DOHH2 (cell line): ENCODE measurements around the gene CNGA3.

Source experiments
- H3F3A ChIP-seq: fragments of 200-600 bp; sonication (generic), shearing (Covaris generic); 2 replicates; pipeline ENCODE4 v1.6.0; 2016; ENCODE audit warnings: antibody characterized with exemption, mild to moderate bottlenecking; ENCODE audit not compliant: control insufficient read depth, insufficient read depth
- H3K27ac ChIP-seq: fragments of 200-600 bp; sonication (generic); 2 replicates; pipeline ENCODE4 v1.5.1; 2014; ENCODE audit warnings: low read depth, mild to moderate bottlenecking, low read length, moderate library complexity
- H3K27me3 ChIP-seq: fragments of 200-600 bp; sonication (generic); 2 replicates; pipeline ENCODE4 v1.6.1; 2014; ENCODE audit warnings: mild to moderate bottlenecking, low read length, mixed read lengths; ENCODE audit not compliant: control insufficient read depth
- H3K36me3 ChIP-seq: fragments of 200-600 bp; sonication (generic); 2 replicates; pipeline ENCODE4 v1.6.1; 2014; ENCODE audit warnings: mild to moderate bottlenecking, low read length, moderate library complexity, mixed read lengths; ENCODE audit not compliant: control insufficient read depth
- H3K4me1 ChIP-seq: fragments of 200-600 bp; sonication (generic); 2 replicates; pipeline ENCODE4 v1.6.1; 2014; ENCODE audit warnings: mild to moderate bottlenecking, low read length, mixed read lengths; ENCODE audit not compliant: control insufficient read depth
- H3K4me2 ChIP-seq: fragments of 200-600 bp; sonication (generic); 2 replicates; pipeline ENCODE4 v1.6.0; 2014; ENCODE audit warnings: mild to moderate bottlenecking, low read length, moderate library complexity
- H3K4me3 ChIP-seq: fragments of 200-600 bp; sonication (generic); 2 replicates; pipeline ENCODE4 v1.5.1; 2014; ENCODE audit warnings: mild to moderate bottlenecking, low read length, mixed read lengths
- H3K79me2 ChIP-seq: fragments of 200-600 bp; sonication (generic); 2 replicates; pipeline ENCODE4 v1.6.1; 2014; ENCODE audit warnings: mild to moderate bottlenecking, low read length, mixed read lengths; ENCODE audit not compliant: control insufficient read depth
- H3K9me2 ChIP-seq: fragments of 200-600 bp; sonication (generic); replicated peaks from 2 replicates; pipeline ENCODE4 v1.6.1; 2014; ENCODE audit warnings: mild to moderate bottlenecking, low read length, mixed read lengths; ENCODE audit not compliant: control insufficient read depth
- H3K9me3 ChIP-seq: fragments of 200-600 bp; sonication (generic); 2 replicates; pipeline ENCODE4 v1.6.1; 2014; ENCODE audit warnings: antibody characterized with exemption, low read length, mixed read lengths; ENCODE audit not compliant: control insufficient read depth, insufficient read depth
- H4K20me1 ChIP-seq: fragments of 200-600 bp; sonication (generic); 2 replicates; pipeline ENCODE4 v1.6.0; 2014; ENCODE audit warnings: low read depth, mild to moderate bottlenecking, antibody characterized with exemption, low read length, moderate library complexity; ENCODE audit not compliant: control insufficient read depth, insufficient read depth
- EZH2phosphoT487 ChIP-seq: fragments of 200-600 bp; sonication (generic); IDR thresholded peaks from 2 replicates; pipeline ENCODE4 v1.6.1; 2017; ENCODE audit warnings: borderline replicate concordance, mild to moderate bottlenecking, antibody characterized with exemption, low read length, moderate library complexity, mixed read lengths
- TF ChIP-seq, protein P1 (sequence below): fragments of 200-600 bp; sonication (generic); IDR thresholded peaks from one replicate; pipeline ENCODE4 v1.5.1; 2014; ENCODE audit warnings: antibody characterized with exemption, mild to moderate bottlenecking, low read depth, low read length; ENCODE audit not compliant: poor library complexity, severe bottlenecking

Gene CNGA3

DNA sequence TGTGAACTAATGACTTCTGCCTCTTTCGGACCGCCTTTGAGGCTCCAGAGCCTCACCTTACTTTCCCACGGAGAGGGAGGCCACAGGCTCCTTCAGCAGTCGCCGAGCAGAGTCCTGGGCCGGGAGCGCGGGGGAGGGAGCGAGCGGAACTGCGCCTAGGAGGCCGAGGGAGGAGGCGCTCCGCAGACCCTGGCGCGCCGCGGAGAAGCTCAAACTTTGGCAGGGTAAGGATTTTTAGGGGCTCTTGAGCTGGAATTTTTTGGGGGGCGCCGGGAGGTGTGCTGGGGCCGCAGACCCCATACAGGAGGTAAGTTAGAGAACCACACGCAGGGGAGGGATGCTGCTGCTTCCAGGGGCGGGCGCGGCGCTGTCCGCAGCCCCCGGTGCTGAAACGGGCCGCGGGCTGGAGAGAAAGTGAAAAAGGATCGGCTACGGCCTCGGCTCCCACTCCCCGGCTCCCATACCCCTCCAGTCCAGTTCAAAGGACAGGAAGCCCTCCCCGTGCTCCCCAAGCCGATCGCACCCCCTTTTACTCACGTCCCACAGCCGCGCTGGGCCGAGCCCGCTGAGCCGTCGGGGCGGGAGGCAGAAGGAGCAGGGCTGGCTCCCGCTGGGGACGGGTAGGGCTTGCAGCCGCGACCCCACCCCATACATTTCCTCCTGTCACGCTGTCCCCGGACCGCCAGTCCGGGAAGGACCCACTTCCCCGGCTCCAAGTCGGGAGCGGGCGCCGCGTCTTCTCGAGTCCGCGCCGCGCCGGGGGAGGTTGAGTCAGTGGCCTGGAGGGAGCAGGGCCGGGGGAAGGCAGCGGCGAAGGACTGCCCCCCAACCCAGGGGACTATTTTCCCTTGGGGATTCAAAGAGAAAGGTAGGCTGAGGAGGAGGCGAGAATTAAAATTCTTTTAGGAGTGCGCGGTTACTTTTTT lies at the start of gene CNGA3:
Gene CNGA3 (plus strand): TSS at position 146 of the 926 bp plus-strand sequence. CDS start 23,520 bp downstream, outside the sequence.
- H3F3A ChIP-seq, result no peaks in the 10 kb centered on the region
- TF ChIP-seq EZH2phosphoT487, result no peak
- TF ChIP-seq, protein P1, sequence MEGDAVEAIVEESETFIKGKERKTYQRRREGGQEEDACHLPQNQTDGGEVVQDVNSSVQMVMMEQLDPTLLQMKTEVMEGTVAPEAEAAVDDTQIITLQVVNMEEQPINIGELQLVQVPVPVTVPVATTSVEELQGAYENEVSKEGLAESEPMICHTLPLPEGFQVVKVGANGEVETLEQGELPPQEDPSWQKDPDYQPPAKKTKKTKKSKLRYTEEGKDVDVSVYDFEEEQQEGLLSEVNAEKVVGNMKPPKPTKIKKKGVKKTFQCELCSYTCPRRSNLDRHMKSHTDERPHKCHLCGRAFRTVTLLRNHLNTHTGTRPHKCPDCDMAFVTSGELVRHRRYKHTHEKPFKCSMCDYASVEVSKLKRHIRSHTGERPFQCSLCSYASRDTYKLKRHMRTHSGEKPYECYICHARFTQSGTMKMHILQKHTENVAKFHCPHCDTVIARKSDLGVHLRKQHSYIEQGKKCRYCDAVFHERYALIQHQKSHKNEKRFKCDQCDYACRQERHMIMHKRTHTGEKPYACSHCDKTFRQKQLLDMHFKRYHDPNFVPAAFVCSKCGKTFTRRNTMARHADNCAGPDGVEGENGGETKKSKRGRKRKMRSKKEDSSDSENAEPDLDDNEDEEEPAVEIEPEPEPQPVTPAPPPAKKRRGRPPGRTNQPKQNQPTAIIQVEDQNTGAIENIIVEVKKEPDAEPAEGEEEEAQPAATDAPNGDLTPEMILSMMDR, result no peak
- no peak within 1 kb of the TSS for H3K4me2 ChIP-seq
- H3K36me3 ChIP-seq, result no peaks in the 10 kb centered on the region
- no peaks in the 10 kb centered on the region for H3K9me3 ChIP-seq
- H3K4me1 ChIP-seq, result no peaks in the 10 kb centered on the region
- no peaks in the 10 kb centered on the region for H4K20me1 ChIP-seq
- H3K79me2 ChIP-seq, result no peaks in the 10 kb centered on the region
- peaks cover 3% of the 10 kb centered on the region; the same call in 1 of the 2 replicates for H3K27me3 ChIP-seq
- H3K27ac ChIP-seq, result no peak within 1 kb of the TSS
- H3K4me3 ChIP-seq, result no peak within 1 kb of the TSS
- no peaks in the 10 kb centered on the region for H3K9me2 ChIP-seq

DNA sequence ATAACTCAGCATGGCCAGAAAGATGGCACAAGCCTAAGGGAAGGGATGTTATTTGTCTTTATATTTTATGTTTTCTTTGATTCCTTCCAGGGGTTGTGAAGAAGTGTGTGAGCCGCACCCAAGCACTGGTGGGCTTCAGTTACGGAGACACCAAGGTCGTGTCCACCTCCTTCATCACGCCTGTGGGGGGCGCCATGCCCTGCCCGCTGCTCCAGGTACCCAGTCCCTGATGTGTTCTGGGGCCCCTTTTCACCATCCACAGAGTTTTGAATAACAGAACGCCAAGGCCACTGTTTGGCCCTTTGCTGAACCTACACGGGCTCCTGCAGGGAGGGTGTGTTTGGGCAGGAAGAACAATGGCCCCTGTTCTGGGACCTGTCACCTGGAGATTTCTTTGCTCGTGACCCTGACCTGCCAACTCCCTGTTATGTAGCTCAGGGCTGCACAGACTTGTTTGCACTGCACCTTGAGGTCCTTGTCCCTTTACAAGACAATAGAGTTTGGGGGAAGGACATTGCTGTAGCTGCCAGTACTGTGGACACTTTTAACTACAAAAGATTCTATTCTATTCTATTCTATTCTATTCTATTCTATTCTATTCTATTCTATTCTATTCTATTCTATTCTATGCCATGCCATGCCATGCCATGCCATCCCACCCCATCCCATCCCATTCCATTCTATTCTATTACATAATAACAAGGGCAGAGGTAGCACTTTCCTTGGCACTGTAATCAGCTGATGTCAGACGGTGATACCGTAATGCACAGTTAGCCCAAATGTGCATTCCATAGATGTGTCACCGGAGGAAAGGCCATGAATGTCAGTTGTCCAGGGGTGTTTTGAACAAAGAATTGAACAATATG lies 48.2 kb upstream of the CNGA3 start:
- Histone ChIP-seq H3K9me2 (no peaks in the 10 kb centered on the region), H3K4me1 (no peaks in the 10 kb centered on the region), H3K36me3 (no peaks in the 10 kb centered on the region), H3F3A (no peaks in the 10 kb centered on the region), H3K9me3 (no peaks in the 10 kb centered on the region), H3K4me3 (no peak overlapping the region), H3K27ac (no peak overlapping the region), H4K20me1 (no peaks in the 10 kb centered on the region), H3K4me2 (no peak overlapping the region), H3K27me3 (peaks cover 5% of the 10 kb centered on the region; the same call in 1 of the 2 replicates), H3K79me2 (no peaks in the 10 kb centered on the region)
- no peak for TF ChIP-seq EZH2phosphoT487
- TF ChIP-seq, protein P1, result peak; percentile 44

DNA sequence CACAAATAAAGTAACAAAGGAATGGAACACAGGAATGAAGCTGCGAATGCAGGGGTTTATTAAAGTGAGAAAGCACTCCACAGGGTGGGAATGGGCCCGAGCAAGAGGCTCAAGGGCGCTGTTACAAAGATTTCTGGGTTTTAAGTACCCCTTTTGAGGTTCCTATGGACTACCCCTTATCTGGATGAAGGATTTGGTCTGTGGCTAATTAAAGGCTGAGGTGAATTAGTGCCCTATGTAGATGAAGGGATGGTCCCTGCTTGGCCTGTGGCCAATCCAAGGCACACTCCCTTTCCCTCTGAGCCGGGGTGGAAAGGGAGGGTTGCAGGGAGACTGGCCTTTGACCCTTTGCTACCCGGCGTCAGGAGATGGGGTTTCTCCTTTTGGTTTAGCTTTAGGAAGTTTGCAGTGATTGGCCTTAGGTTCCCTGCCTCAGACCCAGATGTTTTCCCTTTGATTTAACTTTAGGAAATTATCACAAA lies 47.5 kb upstream of the CNGA3 start:
- Histone ChIP-seq H3K4me3 (no peak overlapping the region), H3K4me2 (no peak overlapping the region), H3K36me3 (no peaks in the 10 kb centered on the region), H3K27me3 (peaks cover 5% of the 10 kb centered on the region; the same call in 1 of the 2 replicates), H3K9me2 (no peaks in the 10 kb centered on the region), H3K79me2 (no peaks in the 10 kb centered on the region), H3K9me3 (no peaks in the 10 kb centered on the region), H3F3A (no peaks in the 10 kb centered on the region), H3K4me1 (no peaks in the 10 kb centered on the region), H4K20me1 (no peaks in the 10 kb centered on the region), H3K27ac (no peak overlapping the region)
- TF ChIP-seq, protein P1, result no peak
- TF ChIP-seq EZH2phosphoT487, result no peak
